ENCODE results near the gene LCP2. TPM values are rescaled to one million over a fixed set of nuclear protein-coding genes. Genes with fewer than 3 reads are reported as not detected.

The LCP2 gene
- total and polyA plus RNA-seq, 7 experiments from 2014 or later, result 189 to 414 (median 295) TPM

DNA sequence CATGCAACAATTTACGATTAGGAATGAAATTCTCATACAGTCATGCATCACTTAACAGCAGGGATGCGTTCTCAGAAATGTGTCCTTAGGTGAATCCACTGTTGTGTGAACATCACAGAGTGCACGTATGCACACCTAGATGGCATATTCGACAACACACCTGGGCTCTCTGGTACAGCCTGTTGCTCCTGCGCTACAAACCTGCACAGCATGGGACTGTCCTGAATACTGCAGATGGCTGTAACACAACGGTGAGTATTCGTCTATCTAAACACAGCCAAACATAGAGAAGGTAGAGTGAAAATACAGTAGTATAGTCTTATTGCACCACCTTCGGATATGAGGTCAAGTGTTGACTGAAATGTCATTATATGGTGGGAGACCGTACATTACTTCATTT, 44.0 kb upstream of the LCP2 start:
- Mint-ChIP-seq H3K36me3 (peaks cover 0 to 5% (median 2%) of the 10 kb centered on the region in 5 donors), H3K27ac (peak overlapping the region in 1 of 9 donors; percentile 36), H3K9me3 (peaks cover 0 to 4% (median 0%) of the 10 kb centered on the region in 11 donors), H3K27me3 (peaks cover 0 to 11% (median 0%) of the 10 kb centered on the region in 5 donors), H3K4me1 (peaks cover 0 to 27% (median 24%) of the 10 kb centered on the region in 7 donors), H3K4me3 (no peak overlapping the region)
- Histone ChIP-seq H3K27me3 (ENCODE audit: control insufficient read depth in 2 of 2, insufficient read depth in 2 of 2, low read length in 2 of 2) (no peaks in the 10 kb centered on the region), H3K9me3 (ENCODE audit: control insufficient read depth in 2 of 3, low read length in 3 of 3) (no peaks in the 10 kb centered on the region), H3K4me1 (ENCODE audit: control insufficient read depth in 2 of 2, insufficient read depth in 2 of 2, low read length in 2 of 2) (peaks cover 10 to 24% of the 10 kb centered on the region in 2 donors), H3K4me3 (ENCODE audit: low read length) (no peak overlapping the region), H3K27ac (ENCODE audit: low read depth, low read length) (no peak overlapping the region), H3K36me3 (ENCODE audit: control insufficient read depth in 2 of 3, insufficient read depth in 3 of 3, low read length in 3 of 3) (no peaks in the 10 kb centered on the region)
- POLR2A ChIA-PET, result interaction anchor here (1.1 to 7.1 kb wide), 3 partner anchors 46 to 75 kb away, joined by 3 to 59 read pairs (median 6); no protein-coding TSS in a partner anchor
- CTCF ChIA-PET, result interaction anchor here (0.6 to 7.3 kb wide), 7 partner anchors 38 to 370 kb away, joined by 3 to 278 read pairs (median 3); partner anchors contain the start of gene LCP2
- DNase-seq (no peak), ATAC-seq (no peak)
- intact Hi-C loops (cut with micrococcal nuclease), result no loop called here

DNA sequence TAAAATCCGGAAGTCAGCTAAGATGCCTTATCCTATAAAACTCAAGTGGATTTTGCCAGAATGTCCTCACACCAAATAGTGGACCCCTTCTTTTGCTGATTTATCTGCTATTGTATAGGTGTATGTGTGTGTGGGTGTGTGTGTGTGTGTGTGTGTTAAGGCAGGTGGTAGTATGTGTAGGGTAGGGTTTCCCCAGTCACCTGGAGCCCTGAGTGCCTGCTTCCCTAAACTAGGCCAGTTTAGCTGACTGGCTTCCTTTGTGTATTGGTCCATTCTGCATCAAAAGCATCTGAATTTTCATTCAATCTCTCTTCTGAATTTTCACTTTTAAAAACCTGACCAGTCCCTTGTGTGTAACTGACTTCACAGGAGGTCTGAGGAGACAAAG, 42.2 kb upstream of the LCP2 start:
- DNase-seq (no peak), ATAC-seq (no peak)
- CTCF ChIA-PET, result interaction anchor here (0.8 to 7.3 kb wide), 16 partner anchors 9 to 114 kb away, joined by 3 to 278 read pairs (median 10); partner anchors contain the start of gene LCP2
- no peak overlapping the region for H3K4me3 ChIP-seq (ENCODE audit: low read length)
- no peaks in the 10 kb centered on the region for H3K9me3 ChIP-seq (ENCODE audit: control insufficient read depth in 2 of 3, low read length in 3 of 3)
- POLR2A ChIA-PET, result interaction anchor here (0.8 to 7.1 kb wide), 9 partner anchors 9 to 116 kb away, joined by 3 to 59 read pairs (median 21); partner anchors contain the start of gene LCP2
- no peaks in the 10 kb centered on the region for H3K36me3 ChIP-seq (ENCODE audit: control insufficient read depth in 2 of 3, insufficient read depth in 3 of 3, low read length in 3 of 3)
- intact Hi-C loops (cut with micrococcal nuclease), result loop anchor here (1.0 to 10.0 kb wide), 8 partner anchors 65 to 685 kb away; no protein-coding TSS in a partner anchor
- peaks cover 0 to 6% (median 0%) of the 10 kb centered on the region in 5 donors for H3K27me3 Mint-ChIP-seq
- H3K27ac ChIP-seq (ENCODE audit: low read depth, low read length), result no peak overlapping the region
- H3K4me3 Mint-ChIP-seq, result no peak overlapping the region
- H3K9me3 Mint-ChIP-seq, result no peaks in the 10 kb centered on the region
- peaks cover 22 to 36% of the 10 kb centered on the region in 2 donors for H3K4me1 ChIP-seq (ENCODE audit: control insufficient read depth in 2 of 2, insufficient read depth in 2 of 2, low read length in 2 of 2)
- H3K27me3 ChIP-seq (ENCODE audit: control insufficient read depth in 2 of 2, insufficient read depth in 2 of 2, low read length in 2 of 2), result no peaks in the 10 kb centered on the region
- H3K27ac Mint-ChIP-seq, result peak overlapping the region in 3 of 9 donors; percentile 27 to 84 (median 83)
- H3K4me1 Mint-ChIP-seq, result peaks cover 0 to 42% (median 34%) of the 10 kb centered on the region in 7 donors
- peaks cover 0 to 5% (median 0%) of the 10 kb centered on the region in 5 donors for H3K36me3 Mint-ChIP-seq

- H3K9me3 ChIP-seq (ENCODE audit: control insufficient read depth in 2 of 3, low read length in 3 of 3), result no peaks in the 10 kb centered on the region
- Mint-ChIP-seq H3K27me3 (peaks cover 0 to under 1% (median 0%) of the 10 kb centered on the region in 5 donors), H3K4me3 (peak overlapping the region in 3 of 10 donors; percentile 30 to 48 (median 42)), H3K27ac (peak overlapping the region in 8 of 9 donors; percentile 75 to 98 (median 86)), H3K4me1 (peaks cover 0 to 48% (median 36%) of the 10 kb centered on the region in 7 donors), H3K9me3 (no peaks in the 10 kb centered on the region), H3K36me3 (peaks cover 0 to 5% (median 0%) of the 10 kb centered on the region in 5 donors)
- H3K4me3 ChIP-seq (ENCODE audit: low read length), result no peak overlapping the region
- ChIA-PET CTCF (interaction anchor here (0.6 to 7.3 kb wide), 28 partner anchors 8 to 241 kb away, joined by 3 to 278 read pairs (median 6); partner anchors contain the start of gene LCP2), POLR2A (interaction anchor here (0.8 to 7.1 kb wide), 15 partner anchors 8 to 115 kb away, joined by 3 to 59 read pairs (median 8); partner anchors contain the start of gene LCP2)
- DNase-seq, result peak in 8 of 9 donors; percentile 53 to 75 (median 68)
- peaks cover 27 to 39% of the 10 kb centered on the region in 2 donors for H3K4me1 ChIP-seq (ENCODE audit: control insufficient read depth in 2 of 2, insufficient read depth in 2 of 2, low read length in 2 of 2)
- H3K27me3 ChIP-seq (ENCODE audit: control insufficient read depth in 2 of 2, insufficient read depth in 2 of 2, low read length in 2 of 2), result no peaks in the 10 kb centered on the region
- no peaks in the 10 kb centered on the region for H3K36me3 ChIP-seq (ENCODE audit: control insufficient read depth in 2 of 3, insufficient read depth in 3 of 3, low read length in 3 of 3)
- intact Hi-C loops (cut with micrococcal nuclease), result loop anchor here (1.0 to 10.0 kb wide), 8 partner anchors 65 to 684 kb away; no protein-coding TSS in a partner anchor
- H3K27ac ChIP-seq (ENCODE audit: low read depth, low read length), result peak overlapping the region; percentile 15
- ATAC-seq, result peak; percentile 90
Measured at GRCh38 chr5:170338933-170339779, 41.6 kb upstream of the LCP2 start.

- H3K27me3 Mint-ChIP-seq, result no peaks in the 10 kb centered on the region
- H3K9me3 Mint-ChIP-seq, result no peaks in the 10 kb centered on the region
- ChIA-PET CTCF (interaction anchor here (0.6 to 7.3 kb wide), 25 partner anchors 11 to 241 kb away, joined by 3 to 278 read pairs (median 6); partner anchors contain the start of gene LCP2), POLR2A (interaction anchor here (0.6 to 7.1 kb wide), 15 partner anchors 9 to 114 kb away, joined by 3 to 59 read pairs (median 8); partner anchors contain the start of gene LCP2)
- no peak overlapping the region for H3K4me3 ChIP-seq (ENCODE audit: low read length)
- peaks cover 0 to 57% (median 39%) of the 10 kb centered on the region in 7 donors for H3K4me1 Mint-ChIP-seq
- H3K36me3 Mint-ChIP-seq, result peaks cover 0 to 5% (median 0%) of the 10 kb centered on the region in 5 donors
- no peaks in the 10 kb centered on the region for H3K9me3 ChIP-seq (ENCODE audit: control insufficient read depth in 2 of 3, low read length in 3 of 3)
- no peak for DNase-seq
- H3K4me3 Mint-ChIP-seq, result peak overlapping the region in 5 of 10 donors; percentile 3 to 46 (median 31)
- ATAC-seq, result no peak
- no peaks in the 10 kb centered on the region for H3K27me3 ChIP-seq (ENCODE audit: control insufficient read depth in 2 of 2, insufficient read depth in 2 of 2, low read length in 2 of 2)
- intact Hi-C loops (cut with micrococcal nuclease), result loop anchor here (2.0 to 10.0 kb wide), 4 partner anchors 83 to 683 kb away; no protein-coding TSS in a partner anchor
- peaks cover 36 to 47% of the 10 kb centered on the region in 2 donors for H3K4me1 ChIP-seq (ENCODE audit: control insufficient read depth in 2 of 2, insufficient read depth in 2 of 2, low read length in 2 of 2)
- H3K27ac ChIP-seq (ENCODE audit: low read depth, low read length), result peak overlapping the region; percentile 15
- peak overlapping the region; percentile 19 to 98 (median 84) for H3K27ac Mint-ChIP-seq
- H3K36me3 ChIP-seq (ENCODE audit: control insufficient read depth in 2 of 3, insufficient read depth in 3 of 3, low read length in 3 of 3), result no peaks in the 10 kb centered on the region
Measured at GRCh38 chr5:170338291-170338690, 40.7 kb upstream of the LCP2 start.

GRCh38 chr5:170337045-170337733, 39.6 kb upstream of the LCP2 start:
- H3K36me3 ChIP-seq (ENCODE audit: control insufficient read depth in 2 of 3, insufficient read depth in 3 of 3, low read length in 3 of 3), result no peaks in the 10 kb centered on the region
- intact Hi-C loops (cut with micrococcal nuclease), result loop anchor here (5.0 to 10.0 kb wide), 3 partner anchors 235 to 682 kb away; no protein-coding TSS in a partner anchor
- Mint-ChIP-seq H3K9me3 (no peaks in the 10 kb centered on the region), H3K27ac (peak overlapping the region in 7 of 9 donors; percentile 80 to 98 (median 92)), H3K36me3 (peaks cover 0 to 5% (median 0%) of the 10 kb centered on the region in 5 donors), H3K4me1 (peaks cover 0 to 68% (median 39%) of the 10 kb centered on the region in 7 donors), H3K27me3 (no peaks in the 10 kb centered on the region), H3K4me3 (peak overlapping the region in 3 of 10 donors; percentile 11 to 73 (median 64))
- H3K9me3 ChIP-seq (ENCODE audit: control insufficient read depth in 2 of 3, low read length in 3 of 3), result no peaks in the 10 kb centered on the region
- peaks cover 47 to 58% of the 10 kb centered on the region in 2 donors for H3K4me1 ChIP-seq (ENCODE audit: control insufficient read depth in 2 of 2, insufficient read depth in 2 of 2, low read length in 2 of 2)
- no peak for DNase-seq
- H3K27ac ChIP-seq (ENCODE audit: low read depth, low read length), result peak overlapping the region; percentile 87
- no peak for ATAC-seq
- no peaks in the 10 kb centered on the region for H3K27me3 ChIP-seq (ENCODE audit: control insufficient read depth in 2 of 2, insufficient read depth in 2 of 2, low read length in 2 of 2)
- no peak overlapping the region for H3K4me3 ChIP-seq (ENCODE audit: low read length)
- POLR2A ChIA-PET, result interaction anchor here (1.4 to 7.1 kb wide), 8 partner anchors 39 to 110 kb away, joined by 3 to 59 read pairs (median 24); partner anchors contain the start of gene LCP2
- CTCF ChIA-PET, result interaction anchor here (2.3 to 7.3 kb wide), 6 partner anchors 36 to 112 kb away, joined by 12 to 278 read pairs (median 56); partner anchors contain the start of gene LCP2
